T-cell (primary cell): ENCODE data around the gene CELF2. TPM values are rescaled to one million over a fixed set of nuclear protein-coding genes. Genes with fewer than 3 reads are reported as not detected.

Experiments
- ATAC-seq, 4 experiments: fragments of 200-7000 bp in 3 of 4; fragments of 150-1000 bp in 1 of 4; cut with Tn5 transposase; replicated peaks in 1 of 4; 1 replicate in 3 of 4; 2 replicates in 1 of 4; pipeline ENCODE4 v1.10.0; 2021; ENCODE audit warnings: moderate library complexity in 3 of 4, mild to moderate bottlenecking in 2 of 4, moderate number of reproducible peaks in 1 of 4
- CTCF ChIA-PET, 2 donors: fragments of 300-600 bp; sonication (Branson Sonifier 250); formaldehyde crosslinking; loops; one replicate each; lab custom pipeline; 2022; ENCODE audit warnings: antibody characterized with exemption in 2 of 2; lab: Charles Lee
- POLR2A ChIA-PET, 2 donors: fragments of 300-600 bp; sonication (Branson Sonifier 250); formaldehyde crosslinking; loops; one replicate each; lab custom pipeline; 2022; ENCODE audit warnings: antibody characterized with exemption in 2 of 2; lab: Charles Lee
- DNase-seq, 35 experiments: peaks; one replicate each; pipeline versions ENCODE4 v3.0.0 to v3.0.0-alpha.2; 2013 to 2023
- H3K27ac ChIP-seq: one replicate; pipeline ENCODE4 v1.5.1; 2013; ENCODE audit warnings: low read length
- H3K27me3 ChIP-seq, 2 experiments: replicated peaks in 1 of 2; 1 replicate in 1 of 2; 2 replicates in 1 of 2; pipeline versions ENCODE4 v1.6.1 to v1.7.0; 2013; ENCODE audit warnings: low read length in 1 of 2, mixed read lengths in 1 of 2; ENCODE audit not compliant: control insufficient read depth in 2 of 2, insufficient read depth in 2 of 2; ENCODE audit errors: extremely low read depth in 1 of 2
- H3K36me3 ChIP-seq, 2 donors: 1 replicate in 1 of 2; 2 replicates in 1 of 2; pipeline versions ENCODE4 v1.6.1 to v1.7.0; 2013; ENCODE audit warnings: low read length in 1 of 2; ENCODE audit not compliant: control insufficient read depth in 2 of 2, insufficient read depth in 1 of 2; ENCODE audit errors: extremely low read depth in 1 of 2
- H3K4me1 ChIP-seq, 2 experiments: 1 replicate in 1 of 2; 2 replicates in 1 of 2; pipeline versions ENCODE4 v1.6.1 to v1.7.0; 2013; ENCODE audit warnings: low read length in 2 of 2, mixed read lengths in 1 of 2; ENCODE audit not compliant: insufficient read depth in 2 of 2, control insufficient read depth in 1 of 2; ENCODE audit errors: extremely low read depth in 1 of 2
- H3K4me3 ChIP-seq, 2 donors: 1 replicate in 1 of 2; 2 replicates in 1 of 2; pipeline versions ENCODE4 v1.5.1 to v1.7.0; 2013; ENCODE audit warnings: mild to moderate bottlenecking in 2 of 2, low read length in 1 of 2, moderate library complexity in 1 of 2; ENCODE audit not compliant: control insufficient read depth in 1 of 2; ENCODE audit errors: extremely low read depth in 1 of 2
- H3K9me3 ChIP-seq: 2 replicates; pipeline ENCODE4 v1.7.0; 2013
- H3K27ac Mint-ChIP-seq, 2 donors: one replicate each; pipeline ENCODE4 v1.8.0; 2020 to 2021; ENCODE audit warnings: mild to moderate bottlenecking in 2 of 2, mixed read lengths in 2 of 2
- H3K27me3 Mint-ChIP-seq, 2 donors: one replicate each; pipeline ENCODE4 v1.8.0; 2021 to 2022; ENCODE audit warnings: mixed read lengths in 2 of 2
- H3K36me3 Mint-ChIP-seq: one replicate; pipeline ENCODE4 v1.8.0; 2021; ENCODE audit warnings: mixed read lengths
- H3K4me1 Mint-ChIP-seq, 3 donors: one replicate each; pipeline ENCODE4 v1.8.0; 2020 to 2022; ENCODE audit warnings: mixed read lengths in 3 of 3, mild to moderate bottlenecking in 1 of 3
- H3K4me3 Mint-ChIP-seq, 3 donors: one replicate each; pipeline ENCODE4 v1.8.0; 2020 to 2022; ENCODE audit warnings: mild to moderate bottlenecking in 3 of 3, mixed read lengths in 3 of 3, moderate library complexity in 3 of 3
- H3K9me3 Mint-ChIP-seq, 3 donors: one replicate each; pipeline ENCODE4 v1.8.0; 2020 to 2022; ENCODE audit warnings: mixed read lengths in 3 of 3
- WGBS: methylation state at CpG from one replicate; pipeline ENCODE4 v1.1.5; 2013; ENCODE audit warnings: missing lambda C conversion rate; ENCODE audit not compliant: insufficient coverage; 5-methylcytosine and 5-hydroxymethylcytosine counted together
- total RNA-seq, 35 experiments: library from RNA in 6 of 35; stranded (reverse) in 6 of 35; fragments of 120-200 nt in 1 of 35; gene quantifications; one replicate each; pipeline versions ENCODE4 v1.2.1 to v1.2.4 and lab custom pipeline; 2013 to 2026

The CELF2 gene
- total RNA-seq, 5 donors from 2014 or later (not counting 1 experiment from before 2014, with no cell fraction given) = 149 to 225 (median 166) TPM

- Mint-ChIP-seq H3K27me3 (no peaks in the 10 kb centered on the region), H3K27ac (no peak overlapping the region), H3K9me3 (peaks cover 0 to 17% (median 5%) of the 10 kb centered on the region in 3 donors), H3K4me1 (peaks cover 49 to 58% (median 55%) of the 10 kb centered on the region in 3 donors), H3K4me3 (no peak overlapping the region), H3K36me3 (peaks cover 94% of the 10 kb centered on the region)
- peaks cover 0 to 10% of the 10 kb centered on the region in 2 experiments for H3K4me1 ChIP-seq
- ChIA-PET CTCF (no interaction called here), POLR2A (no interaction called here)
- H3K9me3 ChIP-seq = peaks cover 2% of the 10 kb centered on the region
- H3K36me3 ChIP-seq = peaks cover 19 to 96% of the 10 kb centered on the region in 2 donors
- H3K27ac ChIP-seq = no peak overlapping the region
- H3K4me3 ChIP-seq = no peak overlapping the region
- 96% methylated on average over 5 of the region's 11 CpGs for WGBS
- ATAC-seq (no peak), DNase-seq (no peak)
- no peaks in the 10 kb centered on the region for H3K27me3 ChIP-seq
These were observed 287.4 kb downstream of the CELF2 start for GRCh38 chr10:11304906-11305585.

- H3K4me1 Mint-ChIP-seq = peaks cover 51 to 62% (median 61%) of the 10 kb centered on the region in 3 donors
- ChIA-PET CTCF (no interaction called here), POLR2A (no interaction called here)
- no peak overlapping the region for H3K4me3 ChIP-seq
- peaks cover 0 to 17% (median 5%) of the 10 kb centered on the region in 3 donors for H3K9me3 Mint-ChIP-seq
- H3K9me3 ChIP-seq = peaks cover 2% of the 10 kb centered on the region
- peaks cover 0 to 12% of the 10 kb centered on the region in 2 experiments for H3K4me1 ChIP-seq
- H3K27ac ChIP-seq = no peak overlapping the region
- H3K36me3 ChIP-seq = peaks cover 15 to 96% of the 10 kb centered on the region in 2 donors
- DNase-seq = no peak
- no peak overlapping the region for H3K4me3 Mint-ChIP-seq
- 98% methylated on average over 12 of the region's 13 CpGs for WGBS
- no peak for ATAC-seq
- H3K27me3 Mint-ChIP-seq = no peaks in the 10 kb centered on the region
- peaks cover 94% of the 10 kb centered on the region for H3K36me3 Mint-ChIP-seq
- H3K27me3 ChIP-seq = no peaks in the 10 kb centered on the region
- H3K27ac Mint-ChIP-seq = peak overlapping the region; percentile 22 to 23
These were observed 288.3 kb downstream of the CELF2 start for GRCh38 chr10:11305825-11306593.

- 100% methylated on average over 4 of the region's 6 CpGs for WGBS
- Histone ChIP-seq H3K36me3 (peaks cover 12 to 100% of the 10 kb centered on the region in 2 donors), H3K4me1 (peaks cover 0 to 12% of the 10 kb centered on the region in 2 experiments), H3K9me3 (peaks cover 2% of the 10 kb centered on the region), H3K4me3 (peak overlapping the region in 1 of 2 donors; percentile 5), H3K27ac (no peak overlapping the region), H3K27me3 (no peaks in the 10 kb centered on the region)
- Mint-ChIP-seq H3K4me3 (peak overlapping the region in 1 of 3 donors; percentile 19), H3K36me3 (peaks cover 99% of the 10 kb centered on the region), H3K27ac (peak overlapping the region; percentile 52 to 61), H3K4me1 (peaks cover 59 to 67% (median 65%) of the 10 kb centered on the region in 3 donors), H3K27me3 (no peaks in the 10 kb centered on the region), H3K9me3 (peaks cover 0 to 17% (median 5%) of the 10 kb centered on the region in 3 donors)
- no peak for DNase-seq
- ChIA-PET CTCF (no interaction called here), POLR2A (no interaction called here)
- no peak for ATAC-seq
These were observed 289.3 kb downstream of the CELF2 start for GRCh38 chr10:11307004-11307403.

- Mint-ChIP-seq H3K4me3 (no peak overlapping the region), H3K27ac (peak overlapping the region; percentile 48 to 61), H3K27me3 (no peaks in the 10 kb centered on the region), H3K9me3 (peaks cover 0 to 17% (median 5%) of the 10 kb centered on the region in 3 donors), H3K4me1 (peaks cover 58 to 65% (median 63%) of the 10 kb centered on the region in 3 donors), H3K36me3 (peaks cover 99% of the 10 kb centered on the region)
- Histone ChIP-seq H3K4me3 (no peak overlapping the region), H3K9me3 (peaks cover 2% of the 10 kb centered on the region), H3K27ac (no peak overlapping the region), H3K4me1 (peaks cover 0 to 12% of the 10 kb centered on the region in 2 experiments), H3K27me3 (no peaks in the 10 kb centered on the region), H3K36me3 (peaks cover 9 to 91% of the 10 kb centered on the region in 2 donors)
- DNase-seq = no peak
- ATAC-seq = no peak
- ChIA-PET CTCF (interaction anchor here in 1 of 2 donors (0.5 kb wide), 1 partner anchor 106 kb away, joined by 3 read pairs; no protein-coding TSS in a partner anchor), POLR2A (interaction anchor here in 1 of 2 donors (0.6 kb wide), 1 partner anchor 12 kb away, joined by 3 read pairs; no protein-coding TSS in a partner anchor)
- no CpG with 5 or more reads among the region's 1 CpG for WGBS
These were observed 290.3 kb downstream of the CELF2 start for GRCh38 chr10:11307937-11308336.

- no peaks in the 10 kb centered on the region for H3K27me3 Mint-ChIP-seq
- H3K27ac ChIP-seq = peak overlapping the region; percentile 17
- ATAC-seq = no peak
- CTCF ChIA-PET = interaction anchor here in 1 of 2 donors (0.6 kb wide), 1 partner anchor 9 kb away, joined by 3 read pairs; no protein-coding TSS in a partner anchor
- WGBS = no CpG with 5 or more reads among the region's 2 CpGs
- peaks cover 0 to 17% (median 5%) of the 10 kb centered on the region in 3 donors for H3K9me3 Mint-ChIP-seq
- no peak for DNase-seq
- POLR2A ChIA-PET = interaction anchor here in 1 of 2 donors (0.6 to 1.2 kb wide), 3 partner anchors 10 to 19 kb away, joined by 3 to 7 read pairs (median 5); no protein-coding TSS in a partner anchor
- H3K9me3 ChIP-seq = peaks cover 2% of the 10 kb centered on the region
- H3K4me1 ChIP-seq = peaks cover 0 to 12% of the 10 kb centered on the region in 2 experiments
- peak overlapping the region; percentile 41 to 84 for H3K27ac Mint-ChIP-seq
- no peak overlapping the region for H3K4me3 ChIP-seq
- H3K36me3 Mint-ChIP-seq = peaks cover 94% of the 10 kb centered on the region
- H3K4me1 Mint-ChIP-seq = peaks cover 65 to 68% (median 66%) of the 10 kb centered on the region in 3 donors
- H3K27me3 ChIP-seq = no peaks in the 10 kb centered on the region
- H3K4me3 Mint-ChIP-seq = no peak overlapping the region
- H3K36me3 ChIP-seq = peaks cover 9 to 90% of the 10 kb centered on the region in 2 donors
These were observed 293.4 kb downstream of the CELF2 start for GRCh38 chr10:11311027-11311426.

GRCh38 chr10:11313463-11313862 lies 295.8 kb downstream of the CELF2 start:
- peaks cover 0 to 20% of the 10 kb centered on the region in 2 experiments for H3K4me1 ChIP-seq
- H3K4me3 Mint-ChIP-seq = no peak overlapping the region
- ATAC-seq (no peak), DNase-seq (no peak)
- no peaks in the 10 kb centered on the region for H3K9me3 ChIP-seq
- H3K27me3 ChIP-seq = no peaks in the 10 kb centered on the region
- ChIA-PET CTCF (no interaction called here), POLR2A (no interaction called here)
- peaks cover 0 to under 1% (median 0%) of the 10 kb centered on the region in 3 donors for H3K9me3 Mint-ChIP-seq
- H3K36me3 Mint-ChIP-seq = peaks cover 87% of the 10 kb centered on the region
- H3K4me3 ChIP-seq = no peak overlapping the region
- peak overlapping the region; percentile 53 to 83 for H3K27ac Mint-ChIP-seq
- no peaks in the 10 kb centered on the region for H3K27me3 Mint-ChIP-seq
- peaks cover 59 to 76% (median 75%) of the 10 kb centered on the region in 3 donors for H3K4me1 Mint-ChIP-seq
- peak overlapping the region; percentile 13 for H3K27ac ChIP-seq
- WGBS = no CpG with 5 or more reads among the region's 1 CpG
- H3K36me3 ChIP-seq = peaks cover 0 to 89% of the 10 kb centered on the region in 2 donors
